SK-N-SH treated with all-trans-retinoic acid at 6 μM for 48 hours (cell line): ENCODE data around the gene ASIC5.

ENCODE experiments used
- ARNTL ChIP-seq: fragments of 450-650 bp; formaldehyde crosslinking; IDR thresholded peaks from 2 replicates; pipeline ENCODE4 v1.5.0; 2020; ENCODE audit warnings: low read depth, mild to moderate bottlenecking, moderate library complexity, borderline replicate concordance
- BACH2 ChIP-seq: fragments of 250-450 bp; sonication (Bioruptor Pico); IDR thresholded peaks from 2 replicates; pipeline ENCODE4 v1.9.0; 2021; ENCODE audit warnings: mild to moderate bottlenecking, borderline replicate concordance
- CSDC2 ChIP-seq: fragments of 250-450 bp; sonication (Bioruptor Pico); IDR thresholded peaks from 2 replicates; pipeline ENCODE4 v1.5.0; 2020; ENCODE audit warnings: mild to moderate bottlenecking, moderate library complexity
- GLIS3 ChIP-seq: fragments of 250-450 bp; sonication (Bioruptor Pico); IDR thresholded peaks from 2 replicates; pipeline ENCODE4 v1.5.0; 2020; ENCODE audit warnings: mild to moderate bottlenecking, moderate library complexity
- PPARA ChIP-seq: fragments of 250-450 bp; sonication (Bioruptor Pico); IDR thresholded peaks from 2 replicates; pipeline ENCODE4 v1.5.0; 2020; ENCODE audit warnings: mild to moderate bottlenecking, borderline replicate concordance
- RARB ChIP-seq: fragments of 250-450 bp; sonication (Bioruptor Pico); IDR thresholded peaks from 2 replicates; pipeline ENCODE4 v1.8.0; 2021; ENCODE audit warnings: mild to moderate bottlenecking, moderate library complexity
- TOX ChIP-seq: fragments of 250-450 bp; sonication (Bioruptor Pico); IDR thresholded peaks from 2 replicates; pipeline ENCODE4 v1.8.0; 2021; ENCODE audit warnings: mild to moderate bottlenecking, moderate library complexity, borderline replicate concordance
- ZFP3 ChIP-seq: fragments of 250-450 bp; sonication (Bioruptor Pico); IDR thresholded peaks from 2 replicates; pipeline ENCODE4 v1.5.0; 2020; ENCODE audit warnings: mild to moderate bottlenecking, moderate library complexity
- TF ChIP-seq, protein P1 (sequence below): fragments of 250-450 bp; sonication (Bioruptor Pico); IDR thresholded peaks from 2 replicates; pipeline ENCODE4 v1.8.0; 2020; ENCODE audit warnings: mild to moderate bottlenecking, moderate library complexity, borderline replicate concordance
- TF ChIP-seq, protein P2 (sequence below): fragments of 250-450 bp; sonication (Bioruptor Pico); IDR thresholded peaks from 2 replicates; pipeline ENCODE4 v1.8.0; 2021; ENCODE audit warnings: low read depth, mild to moderate bottlenecking, moderate library complexity, borderline replicate concordance

DNA sequence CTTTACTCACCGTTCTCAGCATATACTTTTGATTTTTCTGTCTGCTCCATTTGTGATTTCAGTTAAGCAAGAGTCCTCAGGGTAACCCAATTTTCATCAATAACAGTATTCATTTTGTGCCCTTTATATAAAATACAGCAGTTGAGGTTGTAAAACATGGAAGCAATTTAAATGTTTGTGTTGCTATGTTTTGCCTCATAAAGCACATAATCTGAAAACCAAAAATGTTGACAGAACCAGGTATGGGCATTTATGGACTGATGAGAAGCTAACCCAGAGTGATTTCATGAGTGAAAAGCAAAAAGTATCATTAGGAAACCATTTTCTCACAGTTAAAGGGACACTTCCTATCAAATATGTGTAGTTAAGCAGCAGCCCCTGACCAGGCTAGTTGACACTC lies at the start of gene ASIC5:
- no peak for TF ChIP-seq RARB
- TF ChIP-seq ZFP3, result no peak
- no peak for TF ChIP-seq ARNTL (CRISPR knock-in tag)
- TF ChIP-seq BACH2 (CRISPR knock-in tag), result no peak
- no peak for TF ChIP-seq GLIS3 (CRISPR knock-in tag)
- TF ChIP-seq, protein P1, sequence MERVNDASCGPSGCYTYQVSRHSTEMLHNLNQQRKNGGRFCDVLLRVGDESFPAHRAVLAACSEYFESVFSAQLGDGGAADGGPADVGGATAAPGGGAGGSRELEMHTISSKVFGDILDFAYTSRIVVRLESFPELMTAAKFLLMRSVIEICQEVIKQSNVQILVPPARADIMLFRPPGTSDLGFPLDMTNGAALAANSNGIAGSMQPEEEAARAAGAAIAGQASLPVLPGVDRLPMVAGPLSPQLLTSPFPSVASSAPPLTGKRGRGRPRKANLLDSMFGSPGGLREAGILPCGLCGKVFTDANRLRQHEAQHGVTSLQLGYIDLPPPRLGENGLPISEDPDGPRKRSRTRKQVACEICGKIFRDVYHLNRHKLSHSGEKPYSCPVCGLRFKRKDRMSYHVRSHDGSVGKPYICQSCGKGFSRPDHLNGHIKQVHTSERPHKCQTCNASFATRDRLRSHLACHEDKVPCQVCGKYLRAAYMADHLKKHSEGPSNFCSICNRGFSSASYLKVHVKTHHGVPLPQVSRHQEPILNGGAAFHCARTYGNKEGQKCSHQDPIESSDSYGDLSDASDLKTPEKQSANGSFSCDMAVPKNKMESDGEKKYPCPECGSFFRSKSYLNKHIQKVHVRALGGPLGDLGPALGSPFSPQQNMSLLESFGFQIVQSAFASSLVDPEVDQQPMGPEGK, result no peak
- TF ChIP-seq, protein P2, sequence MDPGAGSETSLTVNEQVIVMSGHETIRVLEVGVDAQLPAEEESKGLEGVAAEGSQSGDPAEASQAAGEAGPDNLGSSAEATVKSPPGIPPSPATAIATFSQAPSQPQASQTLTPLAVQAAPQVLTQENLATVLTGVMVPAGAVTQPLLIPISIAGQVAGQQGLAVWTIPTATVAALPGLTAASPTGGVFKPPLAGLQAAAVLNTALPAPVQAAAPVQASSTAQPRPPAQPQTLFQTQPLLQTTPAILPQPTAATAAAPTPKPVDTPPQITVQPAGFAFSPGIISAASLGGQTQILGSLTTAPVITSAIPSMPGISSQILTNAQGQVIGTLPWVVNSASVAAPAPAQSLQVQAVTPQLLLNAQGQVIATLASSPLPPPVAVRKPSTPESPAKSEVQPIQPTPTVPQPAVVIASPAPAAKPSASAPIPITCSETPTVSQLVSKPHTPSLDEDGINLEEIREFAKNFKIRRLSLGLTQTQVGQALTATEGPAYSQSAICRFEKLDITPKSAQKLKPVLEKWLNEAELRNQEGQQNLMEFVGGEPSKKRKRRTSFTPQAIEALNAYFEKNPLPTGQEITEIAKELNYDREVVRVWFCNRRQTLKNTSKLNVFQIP, result no peak
- no peak for TF ChIP-seq TOX (CRISPR knock-in tag)
- TF ChIP-seq PPARA (CRISPR knock-in tag), result no peak
- TF ChIP-seq CSDC2 (CRISPR knock-in tag), result no peak
